PC-9 (cell line): ENCODE data around the gene RBM28. TPM values are rescaled to one million over a fixed set of nuclear protein-coding genes. Genes with fewer than 3 reads are reported as not detected.

Experiments
- BruUV-seq: library from RNA; stranded (reverse); fragments of 400-500 nt; replicated peaks from 2 replicates; lab custom pipeline; 2021; lab: Mats Ljungman, UMichigan
- CTCF ChIA-PET: fragments of 300-600 bp; sonication (Branson Sonifier 250); formaldehyde crosslinking; loops from one replicate; lab custom pipeline; 2022; ENCODE audit warnings: antibody characterized with exemption; lab: Charles Lee
- POLR2A ChIA-PET: fragments of 300-600 bp; sonication (Branson Sonifier 250); formaldehyde crosslinking; loops from one replicate; lab custom pipeline; 2022; ENCODE audit warnings: antibody characterized with exemption; ENCODE audit not compliant: unreplicated experiment; lab: Charles Lee
- DNase-seq, 2 experiments: peaks; one replicate each; pipeline versions ENCODE4 v3.0.0 to v3.0.0-alpha.2; 2015 to 2022; ENCODE audit warnings: mixed read lengths in 1 of 2
- H2AFZ ChIP-seq: fragments of 200-600 bp; sonication (generic); 2 replicates; pipeline ENCODE4 v1.8.1; 2017; ENCODE audit warnings: antibody characterized with exemption
- H3F3A ChIP-seq: fragments of 200-600 bp; sonication (generic); 2 replicates; pipeline ENCODE4 v1.8.1; 2017; ENCODE audit warnings: antibody characterized with exemption, mild to moderate bottlenecking, low read depth; ENCODE audit not compliant: insufficient read depth
- H3K27ac ChIP-seq: fragments of 200-600 bp; sonication (generic); 2 replicates; pipeline ENCODE4 v1.6.1; 2016; ENCODE audit warnings: mixed run types
- H3K27me3 ChIP-seq: fragments of 200-600 bp; sonication (generic); 2 replicates; pipeline ENCODE4 v1.6.1; 2016; ENCODE audit warnings: low read depth, mixed run types; ENCODE audit not compliant: insufficient read depth
- H3K36me3 ChIP-seq: fragments of 200-600 bp; sonication (generic); 2 replicates; pipeline ENCODE4 v1.6.1; 2016; ENCODE audit warnings: low read depth, mixed run types
- H3K4me1 ChIP-seq: fragments of 200-600 bp; sonication (generic); replicated peaks from 2 replicates; pipeline ENCODE4 v1.6.1; 2016; ENCODE audit warnings: mixed run types; ENCODE audit not compliant: insufficient read depth
- H3K4me2 ChIP-seq: fragments of 200-600 bp; sonication (generic); 2 replicates; pipeline ENCODE4 v1.6.1; 2017; ENCODE audit warnings: mixed run types
- H3K4me3 ChIP-seq: fragments of 200-600 bp; sonication (generic); 2 replicates; pipeline ENCODE4 v1.6.1; 2016; ENCODE audit warnings: mixed run types
- H3K79me2 ChIP-seq: fragments of 200-600 bp; sonication (generic); 2 replicates; pipeline ENCODE4 v1.6.1; 2017; ENCODE audit warnings: low read depth, mixed run types
- H3K9me2 ChIP-seq: fragments of 200-600 bp; sonication (generic); 2 replicates; pipeline ENCODE4 v1.8.1; 2017; ENCODE audit warnings: mild to moderate bottlenecking; ENCODE audit not compliant: insufficient read depth
- H3K9me3 ChIP-seq: fragments of 200-600 bp; sonication (generic); 2 replicates; pipeline ENCODE4 v1.8.1; 2016; ENCODE audit warnings: low read depth; ENCODE audit not compliant: insufficient read depth
- H4K20me1 ChIP-seq: fragments of 200-600 bp; sonication (generic); 2 replicates; pipeline ENCODE4 v1.8.1; 2017; ENCODE audit not compliant: insufficient read depth
- EZH2 ChIP-seq: fragments of 200-600 bp; sonication (generic); IDR thresholded peaks from 2 replicates; pipeline ENCODE4 v1.8.0; 2017; ENCODE audit warnings: antibody characterized with exemption, low read depth
- intact Hi-C: fragments of 100-400 bp; cut with micrococcal nuclease; formaldehyde crosslinking; loops from one replicate; pipeline ENCODE4 v1.10.0; 2022; ENCODE audit not compliant: unreplicated experiment
- total RNA-seq: library from RNA; stranded (reverse); gene quantifications from 2 replicates; pipeline ENCODE4 v1.2.3, GENCODE V29; 2021
- TF ChIP-seq, protein P1 (sequence below): fragments of 200-600 bp; sonication (generic); conservative IDR thresholded peaks from 2 replicates; pipeline ENCODE4 v1.6.1; 2017; ENCODE audit warnings: mixed run types, antibody characterized with exemption, mild to moderate bottlenecking, moderate library complexity

Gene RBM28
- total RNA-seq, 1 experiment from 2014 or later, result 59.6 TPM

DNA sequence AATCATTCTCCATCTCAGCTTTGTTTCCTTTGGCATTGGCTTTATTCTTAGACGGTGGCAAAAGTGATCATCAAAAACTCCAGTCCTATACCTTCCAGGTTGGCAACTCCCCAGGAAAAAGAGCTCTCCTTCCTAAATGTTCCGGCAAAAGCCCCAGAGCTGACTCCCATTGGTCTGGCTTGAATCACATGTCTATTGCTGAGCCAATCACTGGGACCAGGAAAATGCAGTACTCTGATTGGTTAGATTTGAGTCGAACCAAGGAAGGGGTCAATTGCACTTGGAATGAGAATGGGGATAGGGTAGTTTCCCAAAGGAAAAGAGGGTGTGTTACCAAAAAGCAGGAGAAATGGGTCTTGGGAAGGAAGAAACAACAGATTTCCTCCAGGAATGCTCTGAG is 80.3 kb downstream of the RBM28 start:
- no peaks in the 10 kb centered on the region for H3K9me3 ChIP-seq
- peaks cover 21% of the 10 kb centered on the region for H3F3A ChIP-seq
- TF ChIP-seq, protein P1, sequence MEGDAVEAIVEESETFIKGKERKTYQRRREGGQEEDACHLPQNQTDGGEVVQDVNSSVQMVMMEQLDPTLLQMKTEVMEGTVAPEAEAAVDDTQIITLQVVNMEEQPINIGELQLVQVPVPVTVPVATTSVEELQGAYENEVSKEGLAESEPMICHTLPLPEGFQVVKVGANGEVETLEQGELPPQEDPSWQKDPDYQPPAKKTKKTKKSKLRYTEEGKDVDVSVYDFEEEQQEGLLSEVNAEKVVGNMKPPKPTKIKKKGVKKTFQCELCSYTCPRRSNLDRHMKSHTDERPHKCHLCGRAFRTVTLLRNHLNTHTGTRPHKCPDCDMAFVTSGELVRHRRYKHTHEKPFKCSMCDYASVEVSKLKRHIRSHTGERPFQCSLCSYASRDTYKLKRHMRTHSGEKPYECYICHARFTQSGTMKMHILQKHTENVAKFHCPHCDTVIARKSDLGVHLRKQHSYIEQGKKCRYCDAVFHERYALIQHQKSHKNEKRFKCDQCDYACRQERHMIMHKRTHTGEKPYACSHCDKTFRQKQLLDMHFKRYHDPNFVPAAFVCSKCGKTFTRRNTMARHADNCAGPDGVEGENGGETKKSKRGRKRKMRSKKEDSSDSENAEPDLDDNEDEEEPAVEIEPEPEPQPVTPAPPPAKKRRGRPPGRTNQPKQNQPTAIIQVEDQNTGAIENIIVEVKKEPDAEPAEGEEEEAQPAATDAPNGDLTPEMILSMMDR, result no peak
- TF ChIP-seq EZH2, result no peak
- H3K27me3 ChIP-seq, result no peaks in the 10 kb centered on the region
- DNase-seq, result no peak
- no peaks in the 10 kb centered on the region for H4K20me1 ChIP-seq
- no TSS peak for BruUV-seq
- ChIA-PET POLR2A (no interaction called here), CTCF (no interaction called here)
- intact Hi-C loops, result no loop called here
- no peak overlapping the region for H3K27ac ChIP-seq
- no peak overlapping the region for H2AFZ ChIP-seq
- no peaks in the 10 kb centered on the region for H3K79me2 ChIP-seq
- H3K4me2 ChIP-seq, result no peak overlapping the region
- no peak overlapping the region for H3K4me3 ChIP-seq
- H3K36me3 ChIP-seq, result no peaks in the 10 kb centered on the region
- H3K9me2 ChIP-seq, result no peaks in the 10 kb centered on the region
- H3K4me1 ChIP-seq, result peaks cover 27% of the 10 kb centered on the region

DNA sequence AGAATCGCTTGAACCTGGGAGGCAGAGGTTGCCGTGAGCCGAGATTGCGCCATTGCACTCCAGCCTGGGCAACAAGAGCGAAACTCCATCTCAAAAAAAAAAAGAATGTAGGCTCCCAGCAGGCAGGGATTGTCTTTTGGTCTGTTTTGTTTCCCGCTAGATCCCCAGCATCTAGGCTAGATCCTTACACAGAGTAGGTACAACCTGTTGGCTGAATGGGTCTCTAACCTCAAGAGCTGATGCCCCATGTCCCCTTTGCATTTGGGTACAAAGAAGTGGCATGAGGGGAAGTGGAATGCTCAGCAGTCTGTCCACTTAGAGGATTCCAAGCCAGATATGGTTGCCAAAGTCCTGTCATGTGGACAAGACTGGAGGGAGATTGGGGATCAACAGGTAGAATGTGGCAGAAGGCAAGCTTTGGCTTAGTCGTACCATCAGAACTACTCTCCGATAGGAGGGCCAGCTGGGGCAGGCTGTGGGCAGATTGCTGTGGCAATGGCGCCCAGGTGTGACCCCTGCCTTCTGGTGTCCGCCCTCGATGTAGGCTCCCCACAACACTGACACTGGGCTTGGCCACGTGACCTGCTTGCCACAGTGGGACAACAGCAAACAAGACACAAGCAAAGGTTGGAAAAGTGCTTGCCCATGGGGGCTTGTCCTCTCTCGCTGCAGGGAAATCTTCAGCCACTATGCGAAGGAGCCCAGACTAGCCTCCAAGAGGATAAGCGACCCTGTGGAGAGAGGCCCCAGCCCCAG is 81.3 kb downstream of the RBM28 start:
- Histone ChIP-seq H3K9me3 (no peaks in the 10 kb centered on the region), H3K4me1 (peaks cover 33% of the 10 kb centered on the region), H3K4me2 (no peak overlapping the region), H3K79me2 (no peaks in the 10 kb centered on the region), H3K27me3 (no peaks in the 10 kb centered on the region), H3K27ac (no peak overlapping the region), H4K20me1 (no peaks in the 10 kb centered on the region), H3F3A (peaks cover 24% of the 10 kb centered on the region), H2AFZ (no peak overlapping the region), H3K36me3 (no peaks in the 10 kb centered on the region), H3K4me3 (no peak overlapping the region), H3K9me2 (no peaks in the 10 kb centered on the region)
- no TSS peak for BruUV-seq
- intact Hi-C loops, result no loop called here
- ChIA-PET CTCF (no interaction called here), POLR2A (no interaction called here)
- no peak for DNase-seq
- TF ChIP-seq, protein P1, result no peak
- TF ChIP-seq EZH2, result no peak

DNA sequence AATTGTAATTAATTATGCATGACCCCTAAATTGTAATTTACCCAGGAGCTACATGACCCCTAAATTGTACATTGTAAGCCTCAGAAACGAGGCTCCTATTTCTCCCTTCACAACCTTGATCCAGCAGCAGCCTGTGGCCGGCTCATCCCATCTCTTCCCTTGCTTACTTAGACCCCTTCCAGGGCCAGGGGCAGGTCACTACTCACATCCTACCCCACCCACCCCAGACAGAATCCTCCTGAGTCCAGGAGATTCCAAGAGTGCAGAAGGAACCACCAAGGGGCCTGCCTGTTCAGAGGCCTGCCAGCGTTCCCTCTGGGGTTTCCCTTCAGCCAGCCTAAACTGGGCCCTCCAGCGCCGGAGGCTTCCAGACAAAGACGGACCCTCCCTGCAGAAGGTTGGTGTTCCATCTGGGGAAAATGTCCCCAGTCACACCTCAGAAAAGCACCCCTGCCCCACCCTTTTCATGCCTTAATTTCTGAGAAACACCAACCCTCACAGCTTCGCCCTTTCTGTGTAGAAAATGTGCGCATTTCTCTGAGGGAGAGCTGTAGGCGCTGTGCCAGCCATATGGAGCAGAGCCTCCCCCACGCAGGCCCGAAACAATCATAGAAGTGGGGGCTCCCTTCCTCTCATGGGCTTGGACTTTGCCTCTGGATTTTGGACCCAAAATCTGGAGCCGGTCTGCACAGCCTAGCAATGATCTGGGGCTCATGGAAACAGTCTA is 83.5 kb downstream of the RBM28 start:
- no peaks in the 10 kb centered on the region for H3K27me3 ChIP-seq

More for the DNA sequence above, 83.5 kb downstream of the RBM28 start:
- Histone ChIP-seq H3K36me3 (no peaks in the 10 kb centered on the region), H2AFZ (peak overlapping the region; percentile 80; the same call in 1 of the 2 replicates), H3K9me2 (no peaks in the 10 kb centered on the region), H3K79me2 (no peaks in the 10 kb centered on the region), H3K4me2 (peak overlapping the region; percentile 87), H3K4me3 (peak overlapping the region; percentile 46; the same call in 1 of the 2 replicates), H3K9me3 (no peaks in the 10 kb centered on the region), H3K27ac (peak overlapping the region; percentile 84), H3F3A (peaks cover 24% of the 10 kb centered on the region), H3K4me1 (peaks cover 33% of the 10 kb centered on the region), H4K20me1 (no peaks in the 10 kb centered on the region)
- ChIA-PET CTCF (interaction anchor here (1.2 kb wide), 1 partner anchor 95 kb away, joined by 3 read pairs; no protein-coding TSS in a partner anchor), POLR2A (no interaction called here)
- no peak for TF ChIP-seq EZH2
- no TSS peak for BruUV-seq
- intact Hi-C loops, result no loop called here
- no peak for DNase-seq
